Astrocyte of the hippocampus (primary cell): ENCODE results near the gene EN1.
A peak's percentile ranks its signal among the peaks of the same experiment; 100 is the strongest.

Experiments used
- DNase-seq: peaks from one replicate; pipeline ENCODE4 v3.0.0; 2011; ENCODE audit warnings: low read depth, low spot score

EN1 gene

GRCh38 chr2:118843483-118844132, 3.8 kb downstream of the EN1 start:
- DNase-seq, result no peak

- peak; percentile 47 for DNase-seq
Observed at GRCh38 chr2:118842661-118843482, 4.6 kb downstream of the EN1 start.

- DNase-seq, result peak; percentile 49
Observed at GRCh38 chr2:118841828-118842461, 5.5 kb downstream of the EN1 start.

- DNase-seq, result no peak
Observed at GRCh38 chr2:118841450-118841827, 6.0 kb downstream of the EN1 start.

GRCh38 chr2:118838741-118839455, 8.6 kb downstream of the EN1 start:
- no peak for DNase-seq

GRCh38 chr2:118837621-118838020, 9.8 kb downstream of the EN1 start:
- DNase-seq, result no peak

GRCh38 chr2:118837067-118837466, 10.4 kb downstream of the EN1 start:
- DNase-seq, result no peak

GRCh38 chr2:118836411-118836930, 11.0 kb downstream of the EN1 start:
- DNase-seq, result no peak

- peak; percentile 41 for DNase-seq
Observed at GRCh38 chr2:118835746-118836410, 11.6 kb downstream of the EN1 start.

- DNase-seq, result peak; percentile 33
Observed at GRCh38 chr2:118834901-118835745, 12.3 kb downstream of the EN1 start.

- no peak for DNase-seq
Observed at GRCh38 chr2:118834440-118834810, 13.0 kb downstream of the EN1 start.

- no peak for DNase-seq
Observed at GRCh38 chr2:118833716-118834439, 13.6 kb downstream of the EN1 start.

GRCh38 chr2:118832791-118833715, 14.4 kb downstream of the EN1 start:
- no peak for DNase-seq

- DNase-seq, result no peak
Observed at GRCh38 chr2:118832071-118832790, 15.2 kb downstream of the EN1 start.

GRCh38 chr2:118830881-118831280, 16.6 kb downstream of the EN1 start:
- DNase-seq, result no peak

GRCh38 chr2:118830118-118830517, 17.3 kb downstream of the EN1 start:
- no peak for DNase-seq

- no peak for DNase-seq
Observed at GRCh38 chr2:118826093-118826492, 21.4 kb downstream of the EN1 start.

GRCh38 chr2:118823633-118824032, 23.8 kb downstream of the EN1 start:
- no peak for DNase-seq
